ENCODE data around the gene BSN. TPM values are rescaled to one million over a fixed set of nuclear protein-coding genes. Genes with fewer than 3 reads are reported as not detected.
A peak's percentile ranks its signal among the peaks of the same experiment; 100 is the strongest.

BSN gene
- total RNA-seq, 1 donor from 2014 or later, result 4.0 TPM

GRCh38 chr3:49606427-49606826 is 52.1 kb downstream of the BSN start:
- no peak overlapping the region for H3K27ac Mint-ChIP-seq
- no peaks in the 10 kb centered on the region for H3K9me3 Mint-ChIP-seq
- TF ChIP-seq CTCF (conservative IDR thresholded peaks at IDR 0.05), result no peak
- DNase-seq (ENCODE audit: extremely low spot score, unreplicated experiment), result peak; percentile 50
- H3K4me1 Mint-ChIP-seq (ENCODE audit: unreplicated experiment), result peaks cover 15% of the 10 kb centered on the region
- no peaks in the 10 kb centered on the region for H3K36me3 Mint-ChIP-seq
- H3K4me3 Mint-ChIP-seq, result no peak overlapping the region
- no peaks in the 10 kb centered on the region for H3K27me3 Mint-ChIP-seq

- no peaks in the 10 kb centered on the region for H3K36me3 Mint-ChIP-seq
- H3K4me3 Mint-ChIP-seq, result no peak overlapping the region
- peak; percentile 29 for DNase-seq (ENCODE audit: extremely low spot score, unreplicated experiment)
- no peaks in the 10 kb centered on the region for H3K27me3 Mint-ChIP-seq
- no peak overlapping the region for H3K27ac Mint-ChIP-seq
- no peak for TF ChIP-seq CTCF (conservative IDR thresholded peaks at IDR 0.05)
- peaks cover 15% of the 10 kb centered on the region for H3K4me1 Mint-ChIP-seq (ENCODE audit: unreplicated experiment)
- H3K9me3 Mint-ChIP-seq, result no peaks in the 10 kb centered on the region
Observed at GRCh38 chr3:49607105-49607591, 52.9 kb downstream of the BSN start.

DNA sequence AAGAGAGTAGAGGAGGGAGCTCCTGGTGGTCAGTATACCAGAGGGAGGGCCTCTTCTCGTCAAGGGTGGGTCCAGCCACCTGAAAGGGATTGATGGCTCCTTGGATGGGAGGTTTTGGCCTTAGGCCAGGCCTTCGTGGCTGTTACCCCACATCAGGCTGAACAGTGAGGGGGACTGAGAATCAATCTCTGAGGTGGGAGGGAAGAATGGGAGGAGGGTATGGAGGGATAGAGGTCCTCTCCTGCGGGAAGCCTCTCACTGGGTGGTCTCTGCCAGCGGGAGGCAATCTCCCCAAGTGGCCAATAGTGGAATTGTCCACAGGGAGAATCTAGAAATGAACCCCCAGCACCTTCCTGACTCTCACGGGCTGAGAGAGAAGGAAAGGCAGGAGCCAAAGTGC is 53.5 kb downstream of the BSN start:
- Mint-ChIP-seq H3K4me3 (no peak overlapping the region), H3K4me1 (ENCODE audit: unreplicated experiment) (peaks cover 15% of the 10 kb centered on the region), H3K36me3 (no peaks in the 10 kb centered on the region), H3K27me3 (no peaks in the 10 kb centered on the region), H3K27ac (no peak overlapping the region), H3K9me3 (no peaks in the 10 kb centered on the region)
- peak; percentile 43 for DNase-seq (ENCODE audit: extremely low spot score, unreplicated experiment)
- peak; percentile 65 for TF ChIP-seq CTCF (conservative IDR thresholded peaks at IDR 0.05)

GRCh38 chr3:49609314-49609713 is 55.0 kb downstream of the BSN start:
- Mint-ChIP-seq H3K36me3 (no peaks in the 10 kb centered on the region), H3K4me1 (ENCODE audit: unreplicated experiment) (peaks cover 15% of the 10 kb centered on the region), H3K27ac (no peak overlapping the region), H3K27me3 (no peaks in the 10 kb centered on the region), H3K4me3 (no peak overlapping the region), H3K9me3 (no peaks in the 10 kb centered on the region)
- DNase-seq (ENCODE audit: extremely low spot score, unreplicated experiment), result peak; percentile 48
- TF ChIP-seq CTCF (conservative IDR thresholded peaks at IDR 0.05), result no peak

- no peak overlapping the region for H3K4me3 Mint-ChIP-seq
- no peaks in the 10 kb centered on the region for H3K36me3 Mint-ChIP-seq
- H3K9me3 Mint-ChIP-seq, result no peaks in the 10 kb centered on the region
- peak; percentile 40 for DNase-seq (ENCODE audit: extremely low spot score, unreplicated experiment)
- peaks cover 15% of the 10 kb centered on the region for H3K4me1 Mint-ChIP-seq (ENCODE audit: unreplicated experiment)
- no peaks in the 10 kb centered on the region for H3K27me3 Mint-ChIP-seq
- H3K27ac Mint-ChIP-seq, result no peak overlapping the region
- TF ChIP-seq CTCF (conservative IDR thresholded peaks at IDR 0.05), result no peak
Observed at GRCh38 chr3:49609815-49610214, 55.5 kb downstream of the BSN start.

All from type B pancreatic cell (in vitro differentiated cells).